Measurements from ENCODE around the gene STARD10. TPM values are rescaled to one million over a fixed set of nuclear protein-coding genes. Genes with fewer than 3 reads are reported as not detected.
A peak's percentile ranks its signal among the peaks of the same experiment; 100 is the strongest.

The STARD10 gene
- total and polyA plus RNA-seq, 9 of the 15 experiments (the other 6 are each of a cell fraction or from before 2014, with no cell fraction given) = 0.15 to 52.9 (median 32.3) TPM

DNA sequence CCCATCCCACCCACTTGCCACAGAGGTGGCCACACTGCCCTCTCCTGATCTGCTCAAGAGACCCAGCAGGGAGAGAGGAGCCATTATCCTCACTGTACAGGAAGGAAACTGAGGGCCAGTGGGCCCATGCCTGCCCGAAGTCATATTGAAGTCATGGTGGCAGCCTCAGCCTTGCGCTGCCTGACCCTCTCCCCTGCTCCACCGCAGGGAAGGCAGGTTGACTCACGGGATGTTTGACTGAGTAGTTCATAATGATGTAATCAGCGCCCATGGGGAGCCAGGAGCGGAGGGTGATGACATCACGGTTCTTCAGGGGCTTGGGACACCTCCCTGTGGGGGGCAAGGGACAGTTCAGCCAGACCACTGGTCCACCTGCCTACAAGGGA, 35.5 kb downstream of the STARD10 start (continued):
- TF ChIP-seq, protein P1, sequence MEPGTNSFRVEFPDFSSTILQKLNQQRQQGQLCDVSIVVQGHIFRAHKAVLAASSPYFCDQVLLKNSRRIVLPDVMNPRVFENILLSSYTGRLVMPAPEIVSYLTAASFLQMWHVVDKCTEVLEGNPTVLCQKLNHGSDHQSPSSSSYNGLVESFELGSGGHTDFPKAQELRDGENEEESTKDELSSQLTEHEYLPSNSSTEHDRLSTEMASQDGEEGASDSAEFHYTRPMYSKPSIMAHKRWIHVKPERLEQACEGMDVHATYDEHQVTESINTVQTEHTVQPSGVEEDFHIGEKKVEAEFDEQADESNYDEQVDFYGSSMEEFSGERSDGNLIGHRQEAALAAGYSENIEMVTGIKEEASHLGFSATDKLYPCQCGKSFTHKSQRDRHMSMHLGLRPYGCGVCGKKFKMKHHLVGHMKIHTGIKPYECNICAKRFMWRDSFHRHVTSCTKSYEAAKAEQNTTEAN (CRISPR knock-in tag; IDR thresholded peaks at IDR 0.05) = no peak
- no peak for TF ChIP-seq ZNF583 (CRISPR knock-in tag; IDR thresholded peaks at IDR 0.05)
- TF ChIP-seq ARHGAP35 (IDR thresholded peaks at IDR 0.05; ENCODE audit: partially characterized antibody) = no peak
- TF ChIP-seq, protein P2, sequence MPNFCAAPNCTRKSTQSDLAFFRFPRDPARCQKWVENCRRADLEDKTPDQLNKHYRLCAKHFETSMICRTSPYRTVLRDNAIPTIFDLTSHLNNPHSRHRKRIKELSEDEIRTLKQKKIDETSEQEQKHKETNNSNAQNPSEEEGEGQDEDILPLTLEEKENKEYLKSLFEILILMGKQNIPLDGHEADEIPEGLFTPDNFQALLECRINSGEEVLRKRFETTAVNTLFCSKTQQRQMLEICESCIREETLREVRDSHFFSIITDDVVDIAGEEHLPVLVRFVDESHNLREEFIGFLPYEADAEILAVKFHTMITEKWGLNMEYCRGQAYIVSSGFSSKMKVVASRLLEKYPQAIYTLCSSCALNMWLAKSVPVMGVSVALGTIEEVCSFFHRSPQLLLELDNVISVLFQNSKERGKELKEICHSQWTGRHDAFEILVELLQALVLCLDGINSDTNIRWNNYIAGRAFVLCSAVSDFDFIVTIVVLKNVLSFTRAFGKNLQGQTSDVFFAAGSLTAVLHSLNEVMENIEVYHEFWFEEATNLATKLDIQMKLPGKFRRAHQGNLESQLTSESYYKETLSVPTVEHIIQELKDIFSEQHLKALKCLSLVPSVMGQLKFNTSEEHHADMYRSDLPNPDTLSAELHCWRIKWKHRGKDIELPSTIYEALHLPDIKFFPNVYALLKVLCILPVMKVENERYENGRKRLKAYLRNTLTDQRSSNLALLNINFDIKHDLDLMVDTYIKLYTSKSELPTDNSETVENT (CRISPR knock-in tag; IDR thresholded peaks at IDR 0.05) = no peak
- TF ChIP-seq ZNF707 (CRISPR knock-in tag; conservative IDR thresholded peaks at IDR 0.05) = no peak
- peak; percentile 80 for TF ChIP-seq ATF7 (IDR thresholded peaks at IDR 0.05)
- TF ChIP-seq SREBF2 (CRISPR knock-in tag; IDR thresholded peaks at IDR 0.05) = no peak
- no peak for TF ChIP-seq NFE2L1 (tag; IDR thresholded peaks at IDR 0.05; ENCODE audit: borderline replicate concordance, low read depth)
- no peak for TF ChIP-seq ZNF263 (CRISPR knock-in tag; IDR thresholded peaks at IDR 0.05; ENCODE audit: borderline replicate concordance)
- TF ChIP-seq WHSC1 (IDR thresholded peaks at IDR 0.05; ENCODE audit: low read length) = no peak
- no peak for TF ChIP-seq ZNF134 (CRISPR knock-in tag; conservative IDR thresholded peaks at IDR 0.05)
- TF ChIP-seq, protein P3, sequence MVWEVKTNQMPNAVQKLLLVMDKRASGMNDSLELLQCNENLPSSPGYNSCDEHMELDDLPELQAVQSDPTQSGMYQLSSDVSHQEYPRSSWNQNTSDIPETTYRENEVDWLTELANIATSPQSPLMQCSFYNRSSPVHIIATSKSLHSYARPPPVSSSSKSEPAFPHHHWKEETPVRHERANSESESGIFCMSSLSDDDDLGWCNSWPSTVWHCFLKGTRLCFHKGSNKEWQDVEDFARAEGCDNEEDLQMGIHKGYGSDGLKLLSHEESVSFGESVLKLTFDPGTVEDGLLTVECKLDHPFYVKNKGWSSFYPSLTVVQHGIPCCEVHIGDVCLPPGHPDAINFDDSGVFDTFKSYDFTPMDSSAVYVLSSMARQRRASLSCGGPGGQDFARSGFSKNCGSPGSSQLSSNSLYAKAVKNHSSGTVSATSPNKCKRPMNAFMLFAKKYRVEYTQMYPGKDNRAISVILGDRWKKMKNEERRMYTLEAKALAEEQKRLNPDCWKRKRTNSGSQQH (CRISPR knock-in tag; IDR thresholded peaks at IDR 0.05) = no peak
- peak; percentile 74; the same call in 1 of the 2 replicates for TF ChIP-seq FOSL1 (tag; conservative IDR thresholded peaks at IDR 0.05)
- no peak for TF ChIP-seq NR2C2 (CRISPR knock-in tag; IDR thresholded peaks at IDR 0.05)
- peak; percentile 2; the same call in 1 of the 2 replicates for TF ChIP-seq NR2C2 (tag; IDR thresholded peaks at IDR 0.05)
- TF ChIP-seq STAT5A (IDR thresholded peaks at IDR 0.05; ENCODE audit: borderline replicate concordance, low read length) = no peak
- TF ChIP-seq ZNF232 (CRISPR knock-in tag; IDR thresholded peaks at IDR 0.05) = no peak

All from K562 (cell line).